Trophoblast cell (in vitro differentiated cells and primary cell): ENCODE results near the gene ESCO1.
A peak's percentile ranks its signal among the peaks of the same experiment; 100 is the strongest.

ENCODE experiments used
- DNase-seq, 2 donors: peaks; one replicate each; pipeline ENCODE4 v3.0.0-alpha.2; 2016
- H2AFZ ChIP-seq: 2 replicates; pipeline ENCODE4 v1.6.1; 2013; ENCODE audit warnings: low read length, moderate library complexity, mild to moderate bottlenecking; ENCODE audit not compliant: insufficient read depth, poor library complexity
- H2AK5ac ChIP-seq: 2 replicates; pipeline ENCODE4 v1.6.1; 2013; ENCODE audit warnings: mild to moderate bottlenecking, low read length
- H2BK120ac ChIP-seq: 2 replicates; pipeline ENCODE4 v1.6.1; 2013; ENCODE audit warnings: low read length, mild to moderate bottlenecking, moderate library complexity; ENCODE audit not compliant: insufficient read depth, poor library complexity
- H2BK12ac ChIP-seq: 2 replicates; pipeline ENCODE4 v1.6.1; 2013; ENCODE audit warnings: mild to moderate bottlenecking, low read length, moderate library complexity
- H2BK5ac ChIP-seq: 2 replicates; pipeline ENCODE4 v1.6.1; 2013; ENCODE audit warnings: low read length, low read depth, moderate library complexity, mild to moderate bottlenecking; ENCODE audit not compliant: poor library complexity
- H3K14ac ChIP-seq: 2 replicates; pipeline ENCODE4 v1.6.1; 2013; ENCODE audit warnings: mild to moderate bottlenecking, low read length
- H3K18ac ChIP-seq: 2 replicates; pipeline ENCODE4 v1.6.1; 2013; ENCODE audit warnings: mild to moderate bottlenecking, low read length
- H3K23ac ChIP-seq: 2 replicates; pipeline ENCODE4 v1.6.1; 2013; ENCODE audit warnings: low read length
- H3K27ac ChIP-seq: 2 replicates; pipeline ENCODE4 v1.5.1; 2013; ENCODE audit warnings: low read depth, mild to moderate bottlenecking, inconsistent platforms, low read length, moderate library complexity
- H3K27me3 ChIP-seq: 2 replicates; pipeline ENCODE4 v1.6.1; 2013; ENCODE audit warnings: inconsistent platforms, mild to moderate bottlenecking, low read length, moderate library complexity; ENCODE audit not compliant: insufficient read depth
- H3K36me3 ChIP-seq, 2 experiments: 1 replicate in 1 of 2; 2 replicates in 1 of 2; pipeline ENCODE4 v1.6.1; 2013; ENCODE audit warnings: low read length in 2 of 2, mild to moderate bottlenecking in 2 of 2, moderate library complexity in 1 of 2; ENCODE audit not compliant: insufficient read depth in 2 of 2, control insufficient read depth in 1 of 2
- H3K4ac ChIP-seq: 2 replicates; pipeline ENCODE4 v1.6.1; 2013; ENCODE audit warnings: low read depth, mild to moderate bottlenecking, low read length, moderate library complexity
- H3K4me1 ChIP-seq, 2 experiments: 1 replicate in 1 of 2; 2 replicates in 1 of 2; pipeline ENCODE4 v1.6.1; 2013; ENCODE audit warnings: low read length in 2 of 2, mild to moderate bottlenecking in 2 of 2, moderate library complexity in 1 of 2; ENCODE audit not compliant: insufficient read depth in 2 of 2, control insufficient read depth in 1 of 2
- H3K4me2 ChIP-seq: 2 replicates; pipeline ENCODE4 v1.6.1; 2013; ENCODE audit warnings: inconsistent platforms, mild to moderate bottlenecking, low read length, moderate library complexity
- H3K4me3 ChIP-seq: 2 replicates; pipeline ENCODE4 v1.5.1; 2013; ENCODE audit warnings: mild to moderate bottlenecking, low read depth, low read length, inconsistent platforms
- H3K79me1 ChIP-seq: one replicate; pipeline ENCODE4 v1.6.1; 2013; ENCODE audit warnings: low read length
- H3K79me2 ChIP-seq: 2 replicates; pipeline ENCODE4 v1.6.1; 2013; ENCODE audit warnings: low read length, mild to moderate bottlenecking; ENCODE audit not compliant: control insufficient read depth, insufficient read depth, poor library complexity
- H3K9ac ChIP-seq: 2 replicates; pipeline ENCODE4 v1.6.1; 2013; ENCODE audit warnings: mild to moderate bottlenecking, low read length
- H3K9me3 ChIP-seq: 2 replicates; pipeline ENCODE4 v1.6.1; 2013; ENCODE audit warnings: low read depth, mild to moderate bottlenecking, control low read depth, inconsistent platforms, low read length; ENCODE audit not compliant: insufficient read depth
- H4K12ac ChIP-seq: 2 replicates; pipeline ENCODE4 v1.6.1; 2013; ENCODE audit warnings: low read depth, mild to moderate bottlenecking, low read length, moderate library complexity
- H4K8ac ChIP-seq: 2 replicates; pipeline ENCODE4 v1.6.1; 2013; ENCODE audit warnings: low read depth, mild to moderate bottlenecking, low read length, moderate library complexity
- H4K91ac ChIP-seq: one replicate; pipeline ENCODE4 v1.6.1; 2013; ENCODE audit warnings: low read depth, mild to moderate bottlenecking, low read length, moderate library complexity
- WGBS: extraction: QIAGEN DNeasy Blood & Tissue Kit; methylation state at CpG from one replicate; pipeline ENCODE4 v1.1.7; 2013; ENCODE audit warnings: missing lambda C conversion rate; ENCODE audit not compliant: insufficient read length, insufficient coverage; ENCODE audit errors: extremely low coverage; 5-methylcytosine and 5-hydroxymethylcytosine counted together

ESCO1 gene

GRCh38 chr18:21513292-21513691 is 87.2 kb downstream of the ESCO1 start:
- H3K4me3 ChIP-seq = no peak overlapping the region
- DNase-seq = peak; percentile 38 to 88
- no peak overlapping the region for H2BK5ac ChIP-seq
- peaks cover 2% of the 10 kb centered on the region for H3K9me3 ChIP-seq
- no peak overlapping the region for H3K4me2 ChIP-seq
- no peak overlapping the region for H3K14ac ChIP-seq
- H3K27me3 ChIP-seq = no peaks in the 10 kb centered on the region
- H4K91ac ChIP-seq = no peak overlapping the region
- peaks cover 24 to 59% of the 10 kb centered on the region in 2 experiments for H3K36me3 ChIP-seq
- H3K23ac ChIP-seq = no peak overlapping the region
- H4K12ac ChIP-seq = no peak overlapping the region
- H2BK120ac ChIP-seq = no peak overlapping the region
- H2AK5ac ChIP-seq = no peak overlapping the region
- no peaks in the 10 kb centered on the region for H3K79me1 ChIP-seq
- no CpG with 5 or more reads among the region's 2 CpGs for WGBS
- no peak overlapping the region for H4K8ac ChIP-seq
- H3K27ac ChIP-seq = no peak overlapping the region
- no peak overlapping the region for H3K9ac ChIP-seq
- H3K4ac ChIP-seq = no peak overlapping the region
- no peak overlapping the region for H2AFZ ChIP-seq
- no peaks in the 10 kb centered on the region for H3K4me1 ChIP-seq
- no peaks in the 10 kb centered on the region for H3K79me2 ChIP-seq
- H3K18ac ChIP-seq = no peak overlapping the region
- H2BK12ac ChIP-seq = no peak overlapping the region

GRCh38 chr18:21509062-21509461 is 91.4 kb downstream of the ESCO1 start:
- Histone ChIP-seq H3K79me1 (no peaks in the 10 kb centered on the region), H2BK5ac (no peak overlapping the region), H2AFZ (no peak overlapping the region), H3K4me1 (no peaks in the 10 kb centered on the region), H3K79me2 (no peaks in the 10 kb centered on the region), H3K9ac (no peak overlapping the region), H4K12ac (no peak overlapping the region), H3K23ac (no peak overlapping the region), H4K91ac (no peak overlapping the region), H2BK12ac (no peak overlapping the region), H4K8ac (no peak overlapping the region), H3K4me3 (no peak overlapping the region), H3K4me2 (no peak overlapping the region), H3K36me3 (peaks cover 31 to 58% of the 10 kb centered on the region in 2 experiments), H3K14ac (no peak overlapping the region), H2BK120ac (no peak overlapping the region), H3K27me3 (no peaks in the 10 kb centered on the region), H3K18ac (no peak overlapping the region), H2AK5ac (no peak overlapping the region), H3K4ac (no peak overlapping the region), H3K9me3 (peaks cover 2% of the 10 kb centered on the region), H3K27ac (no peak overlapping the region)
- no peak for DNase-seq
- WGBS = no CpG with 5 or more reads among the region's 5 CpGs

GRCh38 chr18:21507913-21508701 is 92.4 kb downstream of the ESCO1 start:
- H3K4me2 ChIP-seq = no peak overlapping the region
- no peaks in the 10 kb centered on the region for H3K27me3 ChIP-seq
- no peak overlapping the region for H4K12ac ChIP-seq
- DNase-seq = no peak
- no peak overlapping the region for H2BK120ac ChIP-seq
- H3K18ac ChIP-seq = no peak overlapping the region
- no peak overlapping the region for H2BK5ac ChIP-seq
- H3K27ac ChIP-seq = no peak overlapping the region
- no peak overlapping the region for H3K9ac ChIP-seq
- peaks cover 33 to 52% of the 10 kb centered on the region in 2 experiments for H3K36me3 ChIP-seq
- no peak overlapping the region for H4K91ac ChIP-seq
- H3K79me1 ChIP-seq = no peaks in the 10 kb centered on the region
- H4K8ac ChIP-seq = no peak overlapping the region
- no peak overlapping the region for H2AFZ ChIP-seq
- WGBS = no CpG with 5 or more reads among the region's 13 CpGs
- H3K4me1 ChIP-seq = no peaks in the 10 kb centered on the region
- no peak overlapping the region for H2AK5ac ChIP-seq
- no peak overlapping the region for H3K4ac ChIP-seq
- peaks cover 2% of the 10 kb centered on the region for H3K9me3 ChIP-seq
- H3K4me3 ChIP-seq = no peak overlapping the region
- no peak overlapping the region for H3K14ac ChIP-seq
- no peak overlapping the region for H2BK12ac ChIP-seq
- no peaks in the 10 kb centered on the region for H3K79me2 ChIP-seq
- H3K23ac ChIP-seq = no peak overlapping the region

- Histone ChIP-seq H2AFZ (no peak overlapping the region), H3K79me1 (no peaks in the 10 kb centered on the region), H3K36me3 (peaks cover 57 to 69% of the 10 kb centered on the region in 2 experiments), H2BK12ac (no peak overlapping the region), H3K4me1 (no peaks in the 10 kb centered on the region), H4K12ac (no peak overlapping the region), H4K8ac (no peak overlapping the region), H3K4ac (no peak overlapping the region), H3K18ac (no peak overlapping the region), H4K91ac (no peak overlapping the region), H3K14ac (no peak overlapping the region), H3K27me3 (no peaks in the 10 kb centered on the region), H3K9me3 (no peaks in the 10 kb centered on the region), H3K4me2 (no peak overlapping the region), H3K23ac (no peak overlapping the region), H2AK5ac (no peak overlapping the region), H2BK120ac (no peak overlapping the region), H3K9ac (no peak overlapping the region), H2BK5ac (no peak overlapping the region), H3K79me2 (no peaks in the 10 kb centered on the region), H3K4me3 (no peak overlapping the region), H3K27ac (no peak overlapping the region)
- no peak for DNase-seq
- no CpG with 5 or more reads among the region's 7 CpGs for WGBS
These were observed 97.8 kb downstream of the ESCO1 start for GRCh38 chr18:21502661-21503060.
